ENCODE data around the gene ZNF263.
A peak's percentile ranks its signal among the peaks of the same experiment; 100 is the strongest.

ZNF263 gene

DNA sequence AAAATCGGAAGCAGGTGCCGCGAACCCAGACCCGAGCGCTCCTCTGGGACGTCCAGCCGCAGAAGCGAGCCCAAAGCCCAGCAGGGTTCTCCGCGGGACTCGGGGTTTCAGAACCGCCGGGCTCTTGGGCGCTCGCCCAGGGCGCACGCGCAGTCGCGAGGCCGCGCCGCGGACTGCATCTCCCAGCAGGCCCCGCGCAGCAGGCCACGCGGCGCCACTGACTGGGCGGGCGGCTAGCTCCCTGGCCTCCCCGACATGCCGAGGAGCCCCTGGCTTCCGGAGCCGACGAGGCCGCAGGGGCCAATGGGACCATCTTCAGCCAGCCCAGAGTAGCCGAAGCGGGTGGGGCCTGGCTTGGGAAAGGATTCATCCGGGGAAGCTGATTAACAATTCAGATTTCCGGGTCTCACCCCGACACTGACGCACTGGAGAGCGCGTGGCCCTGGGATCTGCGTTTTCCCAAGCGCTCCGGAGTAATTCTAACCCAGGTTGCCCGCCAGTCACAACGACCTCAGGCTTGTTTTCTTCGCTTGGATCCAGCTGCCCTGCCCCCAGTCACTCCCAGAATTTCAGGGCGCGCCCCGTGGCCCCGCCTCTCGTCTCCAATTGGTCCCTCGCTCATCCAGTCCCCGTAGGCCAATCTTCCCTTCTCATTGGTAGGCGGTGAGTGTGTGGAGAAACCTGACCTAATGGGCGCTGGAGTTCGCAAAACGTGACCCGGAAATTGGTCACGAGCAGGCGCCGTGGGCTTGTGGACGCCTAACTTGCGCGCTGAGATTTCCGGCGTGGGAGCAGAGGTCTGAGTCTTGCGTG is at the start of gene ZNF263:
Gene ZNF263 (plus strand): TSS at position 762 of the 813 bp plus-strand sequence. CDS start 328 bp downstream, outside the sequence.
- H3K27ac ChIP-seq: peak within 1 kb of the TSS; percentile 98
- ChIA-PET CTCF (interaction anchor here (0.6 to 1.4 kb wide), 3 partner anchors 16 to 82 kb away, joined by 3 to 5 read pairs (median 3); no protein-coding TSS in a partner anchor), POLR2A (ENCODE audit: low non-redundant PET) (interaction anchor here (1.0 to 1.3 kb wide), 4 partner anchors 16 to 117 kb away, joined by 3 to 5 read pairs (median 4); partner anchors contain the start of genes TIGD7 and ZSCAN32)
- DNase-seq (ENCODE audit: low spot score): peak; percentile 97
- TF ChIP-seq, protein P1, sequence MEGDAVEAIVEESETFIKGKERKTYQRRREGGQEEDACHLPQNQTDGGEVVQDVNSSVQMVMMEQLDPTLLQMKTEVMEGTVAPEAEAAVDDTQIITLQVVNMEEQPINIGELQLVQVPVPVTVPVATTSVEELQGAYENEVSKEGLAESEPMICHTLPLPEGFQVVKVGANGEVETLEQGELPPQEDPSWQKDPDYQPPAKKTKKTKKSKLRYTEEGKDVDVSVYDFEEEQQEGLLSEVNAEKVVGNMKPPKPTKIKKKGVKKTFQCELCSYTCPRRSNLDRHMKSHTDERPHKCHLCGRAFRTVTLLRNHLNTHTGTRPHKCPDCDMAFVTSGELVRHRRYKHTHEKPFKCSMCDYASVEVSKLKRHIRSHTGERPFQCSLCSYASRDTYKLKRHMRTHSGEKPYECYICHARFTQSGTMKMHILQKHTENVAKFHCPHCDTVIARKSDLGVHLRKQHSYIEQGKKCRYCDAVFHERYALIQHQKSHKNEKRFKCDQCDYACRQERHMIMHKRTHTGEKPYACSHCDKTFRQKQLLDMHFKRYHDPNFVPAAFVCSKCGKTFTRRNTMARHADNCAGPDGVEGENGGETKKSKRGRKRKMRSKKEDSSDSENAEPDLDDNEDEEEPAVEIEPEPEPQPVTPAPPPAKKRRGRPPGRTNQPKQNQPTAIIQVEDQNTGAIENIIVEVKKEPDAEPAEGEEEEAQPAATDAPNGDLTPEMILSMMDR (conservative IDR thresholded peaks at IDR 0.05; ENCODE audit: low read depth): no peak

DNA sequence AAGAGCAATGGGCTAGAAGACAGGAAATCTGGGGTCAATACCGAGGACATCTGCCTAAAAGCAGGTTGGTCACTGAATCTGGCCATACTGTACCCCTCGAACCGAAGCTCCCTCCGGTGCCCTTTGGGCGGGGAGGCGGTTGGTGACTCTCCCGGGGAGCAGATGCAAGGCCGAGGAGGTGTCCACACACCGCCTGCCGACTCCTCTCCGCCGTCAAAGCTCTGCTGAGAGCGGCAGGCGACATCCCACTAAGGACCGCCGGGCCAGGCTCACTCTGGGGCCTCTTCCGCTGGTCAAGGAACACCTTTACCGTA is 48.8 kb upstream of the ZNF263 start:
- TF ChIP-seq, protein P1 (conservative IDR thresholded peaks at IDR 0.05; ENCODE audit: low read depth): no peak
- DNase-seq (ENCODE audit: low spot score): peak; percentile 25
- CTCF ChIA-PET: interaction anchor here (0.6 to 0.8 kb wide), 2 partner anchors 15 to 33 kb away, joined by 3 read pairs; no protein-coding TSS in a partner anchor
- POLR2A ChIA-PET (ENCODE audit: low non-redundant PET): interaction anchor here (0.5 to 1.2 kb wide), 3 partner anchors 8 to 55 kb away, joined by 4 to 5 read pairs (median 5); no protein-coding TSS in a partner anchor
- peak overlapping the region; percentile 94 for H3K27ac ChIP-seq

DNA sequence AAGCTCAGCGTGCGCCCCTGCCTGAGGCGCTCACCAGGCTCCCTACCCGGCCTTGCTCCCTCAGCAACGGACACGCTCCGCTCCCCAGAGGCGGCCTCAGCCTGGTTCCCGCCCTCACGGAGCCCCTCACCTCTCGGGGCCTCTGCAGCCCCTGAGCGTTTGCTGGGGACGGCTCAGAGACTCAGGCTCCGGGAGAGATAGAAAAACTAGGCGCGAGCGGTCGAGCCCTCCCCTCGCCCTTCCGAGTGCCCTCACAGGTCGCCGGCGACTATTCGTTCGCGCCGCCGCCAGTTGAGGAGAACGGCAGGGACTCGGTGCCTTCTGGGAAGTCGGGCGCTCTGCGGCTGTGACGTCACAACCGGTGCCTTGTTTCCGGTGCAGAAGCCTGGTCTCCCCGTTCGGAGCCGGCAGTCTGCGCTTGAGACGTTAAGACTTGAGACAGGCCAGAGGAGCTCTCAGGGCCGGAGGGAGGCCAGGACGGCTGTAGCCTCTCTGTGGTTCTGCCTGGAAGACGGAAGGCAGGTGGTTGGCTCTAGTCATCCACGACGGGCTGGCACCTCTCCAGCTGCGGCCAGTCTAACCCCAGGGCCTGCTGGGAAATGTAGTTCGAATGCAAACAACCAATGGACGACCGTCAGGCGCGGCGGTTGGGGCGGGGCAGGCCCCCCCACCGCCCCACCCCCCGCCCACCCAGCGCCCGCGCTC is 48.3 kb upstream of the ZNF263 start, which contains the start of gene ZNF200:
Gene ZNF200 (minus strand): TSS at position 302 of the 705 bp plus-strand sequence. CDS start 1,403 bp downstream, outside the sequence.
- TF ChIP-seq, protein P1 (conservative IDR thresholded peaks at IDR 0.05; ENCODE audit: low read depth): no peak
- CTCF ChIA-PET: interaction anchor here (0.6 to 0.8 kb wide), 3 partner anchors 16 to 422 kb away, joined by 3 to 5 read pairs (median 3); no protein-coding TSS in a partner anchor
- DNase-seq (ENCODE audit: low spot score): peak; percentile 92
- POLR2A ChIA-PET (ENCODE audit: low non-redundant PET): interaction anchor here (0.5 to 1.2 kb wide), 2 partner anchors 9 to 55 kb away, joined by 4 to 5 read pairs; no protein-coding TSS in a partner anchor
- H3K27ac ChIP-seq: peak within 1 kb of the TSS; percentile 94

- ChIA-PET POLR2A (ENCODE audit: low non-redundant PET) (no interaction called here), CTCF (interaction anchor here (0.6 kb wide), 1 partner anchor 421 kb away, joined by 5 read pairs; no protein-coding TSS in a partner anchor)
- no peak for DNase-seq (ENCODE audit: low spot score)
- TF ChIP-seq, protein P1 (conservative IDR thresholded peaks at IDR 0.05; ENCODE audit: low read depth): no peak
- H3K27ac ChIP-seq: no peak overlapping the region
Observed at GRCh38 chr16:3235856-3236669, 47.2 kb upstream of the ZNF263 start.

- POLR2A ChIA-PET (ENCODE audit: low non-redundant PET): no interaction called here
- TF ChIP-seq, protein P1 (conservative IDR thresholded peaks at IDR 0.05; ENCODE audit: low read depth): no peak
- CTCF ChIA-PET: interaction anchor here (0.8 kb wide), 1 partner anchor 9 kb away, joined by 3 read pairs; no protein-coding TSS in a partner anchor
- DNase-seq (ENCODE audit: low spot score): no peak
- no peak overlapping the region for H3K27ac ChIP-seq
Observed at GRCh38 chr16:3241761-3242160, 41.5 kb upstream of the ZNF263 start.

All from RWPE1 (cell line).